Erythroblast (primary cell): Measurements from ENCODE around the gene ZNF827.

Source experiments
- GATA1 ChIP-seq: IDR thresholded peaks from 2 replicates; pipeline ENCODE4 v1.6.1; 2011; ENCODE audit warnings: low read depth, mild to moderate bottlenecking, control low read depth, low read length, moderate library complexity
- POLR2A ChIP-seq: IDR thresholded peaks from 2 replicates; pipeline ENCODE4 v1.6.1; 2011; ENCODE audit warnings: mild to moderate bottlenecking, low read length

DNA sequence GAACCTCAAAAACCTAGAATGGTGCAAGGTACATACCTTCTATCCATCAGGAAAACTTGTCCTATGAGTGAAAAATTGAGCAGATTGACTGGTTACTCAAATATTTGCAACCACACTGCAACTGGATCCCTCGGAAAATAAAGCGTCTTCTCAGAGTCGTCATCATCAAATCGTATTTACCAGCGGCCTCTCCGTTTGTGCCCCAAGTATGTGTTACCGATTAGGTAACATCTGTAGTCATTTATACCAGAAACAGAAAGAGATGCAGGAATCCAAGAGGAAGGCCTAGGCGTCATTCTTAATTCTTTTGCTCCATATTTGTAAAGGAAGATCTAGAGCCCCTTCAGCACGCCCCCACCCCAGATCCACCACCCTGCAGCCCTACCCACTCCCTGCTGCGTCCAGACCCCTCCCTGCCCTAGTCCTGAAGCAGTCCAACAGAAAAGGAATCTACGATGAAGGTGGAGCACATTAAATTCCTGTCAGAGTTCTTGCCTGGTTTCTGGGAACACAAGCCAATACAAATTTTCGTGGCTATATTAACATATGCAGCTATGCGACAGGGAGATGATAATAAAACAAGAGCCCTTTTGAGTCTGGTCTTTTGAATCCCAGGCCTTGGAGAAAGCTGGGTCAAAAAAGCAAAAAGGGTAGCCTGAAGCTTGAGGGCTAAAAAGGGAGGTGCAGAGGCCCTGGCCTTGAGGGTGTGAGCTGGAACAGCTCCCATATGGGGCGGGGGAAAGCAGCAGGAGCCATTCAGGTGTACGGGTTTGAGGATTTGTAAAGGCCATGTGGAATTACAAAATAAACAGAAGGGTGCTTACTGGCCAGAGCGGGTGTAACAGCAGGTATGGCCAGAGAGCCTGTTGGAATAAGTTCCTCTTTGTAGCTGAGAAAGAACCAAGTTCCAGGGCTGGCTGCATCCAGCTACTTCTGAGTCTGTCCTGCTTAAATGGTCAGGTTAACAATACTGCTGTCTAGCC, 77.0 kb downstream of the ZNF827 start:
- TF ChIP-seq POLR2A: no peak
- TF ChIP-seq GATA1: no peak
